ENCODE measurements around the gene AMY1A.
"Not testable (repeated sequence)": the region's sequence is repeated elsewhere in the genome, so short reads cannot be mapped to it uniquely, and the experiment has no call there.

DNA sequence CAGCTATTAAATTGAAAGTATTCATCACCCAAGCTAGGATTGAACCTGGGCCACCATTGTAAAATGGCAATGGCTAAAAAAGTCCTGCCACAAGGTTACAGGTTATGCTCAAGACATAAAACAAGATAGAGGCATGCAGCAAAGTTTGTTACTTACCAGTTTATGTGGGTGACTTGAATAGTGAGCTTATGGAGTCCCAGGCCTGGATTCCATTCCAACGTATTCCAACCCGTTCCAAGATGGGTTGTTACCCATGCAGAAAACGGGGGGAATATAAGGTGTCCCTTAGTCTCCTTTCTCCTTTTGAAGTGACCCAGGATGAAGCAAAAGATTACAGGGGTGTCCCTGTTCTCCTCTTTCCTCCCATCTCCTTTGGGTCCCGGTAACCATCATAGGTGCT is 28.1 kb upstream of the AMY1A start:
- not testable (repeated sequence) for TF ChIP-seq CTCF (IDR thresholded peaks at IDR 0.05); POLR2AphosphoS5 (IDR thresholded peaks at IDR 0.05; ENCODE audit: low read depth, low read length); REST (IDR thresholded peaks at IDR 0.05; ENCODE audit: insufficient read depth in 1 of 2, low read depth in 2 of 2, low read length in 1 of 2)
